ENCODE data around the gene TTC17.

DNA sequence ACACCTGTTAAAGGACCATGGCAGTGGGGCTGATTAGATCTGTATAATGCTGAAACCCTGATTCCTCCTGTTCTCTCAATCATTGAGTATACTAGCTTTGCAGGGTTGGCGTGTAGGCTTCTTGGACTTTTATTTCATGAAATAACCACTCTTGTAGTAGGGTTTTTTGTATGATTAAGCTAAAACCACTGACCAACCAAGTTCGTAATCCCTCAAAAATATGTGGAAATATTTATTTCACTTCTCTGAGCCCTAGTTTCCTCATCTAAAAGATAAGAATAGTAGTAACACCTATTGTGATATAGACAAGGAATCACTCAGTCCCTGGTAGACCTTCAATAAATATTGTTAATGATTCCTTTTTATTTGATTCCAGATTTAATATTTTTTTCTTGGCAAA, 42.8 kb upstream of the TTC17 start:
- TF ChIP-seq, protein P1, sequence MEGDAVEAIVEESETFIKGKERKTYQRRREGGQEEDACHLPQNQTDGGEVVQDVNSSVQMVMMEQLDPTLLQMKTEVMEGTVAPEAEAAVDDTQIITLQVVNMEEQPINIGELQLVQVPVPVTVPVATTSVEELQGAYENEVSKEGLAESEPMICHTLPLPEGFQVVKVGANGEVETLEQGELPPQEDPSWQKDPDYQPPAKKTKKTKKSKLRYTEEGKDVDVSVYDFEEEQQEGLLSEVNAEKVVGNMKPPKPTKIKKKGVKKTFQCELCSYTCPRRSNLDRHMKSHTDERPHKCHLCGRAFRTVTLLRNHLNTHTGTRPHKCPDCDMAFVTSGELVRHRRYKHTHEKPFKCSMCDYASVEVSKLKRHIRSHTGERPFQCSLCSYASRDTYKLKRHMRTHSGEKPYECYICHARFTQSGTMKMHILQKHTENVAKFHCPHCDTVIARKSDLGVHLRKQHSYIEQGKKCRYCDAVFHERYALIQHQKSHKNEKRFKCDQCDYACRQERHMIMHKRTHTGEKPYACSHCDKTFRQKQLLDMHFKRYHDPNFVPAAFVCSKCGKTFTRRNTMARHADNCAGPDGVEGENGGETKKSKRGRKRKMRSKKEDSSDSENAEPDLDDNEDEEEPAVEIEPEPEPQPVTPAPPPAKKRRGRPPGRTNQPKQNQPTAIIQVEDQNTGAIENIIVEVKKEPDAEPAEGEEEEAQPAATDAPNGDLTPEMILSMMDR (IDR thresholded peaks at IDR 0.05), result no peak
- no peak for TF ChIP-seq EZH2phosphoT487 (IDR thresholded peaks at IDR 0.05)
- no peak for TF ChIP-seq EZH2 (IDR thresholded peaks at IDR 0.05)
